ENCODE measurements around the gene PTCD3.

PTCD3 gene

DNA sequence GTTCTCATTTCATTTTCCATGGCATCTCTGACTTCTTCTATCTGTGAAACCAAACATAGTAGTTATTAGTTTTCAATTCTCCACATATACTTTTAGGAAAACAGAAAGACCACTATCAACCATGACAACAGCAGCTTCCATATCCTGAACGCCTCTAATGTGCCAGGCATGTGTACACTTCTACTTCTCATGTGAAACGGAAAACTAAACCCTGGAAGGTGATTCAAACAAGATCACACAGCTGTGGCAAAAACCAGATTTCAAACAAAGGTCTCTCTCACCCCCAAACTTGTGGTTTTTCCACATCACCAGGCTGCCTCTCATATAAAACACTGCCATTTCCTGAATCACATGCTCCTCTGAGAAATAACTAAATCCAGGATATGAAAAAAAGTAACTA lies 41.8 kb downstream of the PTCD3 start:
- no peak for DNase-seq

- no peak for DNase-seq
These were observed 44.5 kb downstream of the PTCD3 start for GRCh38 chr2:86150502-86150901.

DNA sequence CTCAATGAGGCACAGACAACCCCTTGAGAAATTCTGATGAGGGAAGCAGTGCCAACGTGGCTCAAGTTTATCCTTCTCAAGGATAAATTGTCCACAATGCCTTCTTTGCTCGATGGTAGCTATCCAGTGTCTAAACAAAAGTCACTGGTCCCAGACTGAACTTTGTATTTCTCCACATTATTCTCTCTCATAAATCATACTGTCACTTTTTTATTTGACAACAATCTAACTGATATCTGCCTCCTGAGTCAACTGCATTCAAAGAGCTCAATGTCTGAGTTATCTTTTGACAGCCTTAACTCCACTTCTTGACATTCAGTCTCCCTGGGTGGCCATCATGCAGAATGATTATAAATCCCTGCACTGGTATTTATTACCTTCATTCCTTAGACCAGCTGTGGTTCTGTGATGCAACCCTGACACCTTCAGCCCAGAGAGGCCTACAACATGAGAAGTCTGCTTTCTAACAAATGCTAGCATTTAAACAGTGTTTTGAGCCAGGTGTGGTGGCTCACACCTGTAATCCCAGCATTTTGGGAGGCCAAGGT lies 51.0 kb downstream of the PTCD3 start:
- DNase-seq, result no peak

- no peak for DNase-seq
These were observed 52.3 kb downstream of the PTCD3 start for GRCh38 chr2:86158286-86158685.

DNA sequence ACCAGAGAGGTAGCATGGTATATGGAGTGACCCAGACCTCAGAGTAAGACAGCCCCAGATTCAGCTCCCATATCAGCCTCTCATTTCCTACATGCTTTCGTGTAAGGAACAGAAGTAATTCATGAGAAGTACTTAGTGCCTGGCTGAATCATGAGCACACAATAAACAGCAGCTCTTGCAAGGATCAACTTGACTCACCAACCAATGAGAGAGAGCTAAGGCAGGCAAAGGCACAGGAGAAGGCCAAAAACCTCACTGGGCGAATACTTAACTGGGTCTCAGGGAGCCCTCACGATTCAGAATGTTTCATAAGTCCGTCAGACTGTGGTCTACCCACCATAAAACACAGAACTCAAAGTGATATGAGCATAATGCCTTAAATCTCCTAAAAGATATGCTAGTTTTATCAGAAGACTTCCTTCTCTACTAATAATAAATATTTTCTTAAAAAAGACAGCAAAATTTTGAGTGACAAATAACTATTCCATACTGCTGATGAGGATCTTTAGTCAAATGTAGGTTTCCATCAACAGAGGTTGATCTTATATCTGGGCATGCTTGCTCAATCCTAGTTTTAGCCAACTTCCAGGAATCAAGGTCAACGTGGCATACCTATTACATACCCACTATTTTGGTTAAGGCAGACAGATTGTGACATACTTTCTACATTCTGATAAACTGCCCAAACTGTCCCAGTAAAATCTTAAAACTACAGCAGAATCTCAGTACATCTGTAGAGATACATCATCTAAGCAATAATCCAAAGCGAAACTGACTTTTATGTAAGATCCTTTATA lies 54.3 kb downstream of the PTCD3 start:
- DNase-seq, result no peak

DNA sequence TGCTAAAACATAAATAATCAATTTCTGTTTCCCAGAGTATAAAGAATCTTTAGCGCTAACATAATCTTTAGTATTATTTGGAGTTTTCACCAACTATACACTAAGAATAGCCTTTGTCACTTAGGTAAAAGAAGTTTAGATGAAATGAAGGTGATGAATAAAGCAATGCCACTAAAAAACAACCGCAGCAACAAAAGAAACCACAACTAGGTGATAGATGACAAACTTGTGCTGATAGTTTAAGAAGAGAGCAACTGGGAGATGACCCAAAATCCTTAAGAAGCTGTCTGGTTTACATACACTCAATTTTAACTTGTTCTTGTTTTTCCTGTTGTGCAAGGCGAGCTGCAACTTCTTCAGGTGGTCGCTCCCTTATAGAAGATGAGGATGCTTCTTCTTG lies 64.4 kb downstream of the PTCD3 start:
- DNase-seq, result no peak

DNA sequence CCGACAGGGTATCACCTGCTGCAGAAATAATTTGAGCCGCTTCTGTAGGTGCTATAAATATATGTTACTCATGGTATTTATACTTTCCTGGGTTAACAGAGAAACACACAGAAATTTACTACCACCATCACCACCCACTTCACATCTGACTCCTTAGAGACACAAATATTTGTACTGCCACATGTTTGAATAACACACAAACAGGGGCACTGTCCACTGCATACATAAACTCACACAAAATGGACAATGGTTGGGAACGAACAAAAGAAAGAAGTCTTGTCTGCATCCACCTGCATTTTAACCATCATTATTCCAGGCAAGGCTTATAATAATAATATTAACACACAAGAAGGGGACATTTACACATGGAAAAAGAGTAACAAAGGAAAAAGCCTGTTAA lies 65.3 kb downstream of the PTCD3 start:
- no peak for DNase-seq

DNA sequence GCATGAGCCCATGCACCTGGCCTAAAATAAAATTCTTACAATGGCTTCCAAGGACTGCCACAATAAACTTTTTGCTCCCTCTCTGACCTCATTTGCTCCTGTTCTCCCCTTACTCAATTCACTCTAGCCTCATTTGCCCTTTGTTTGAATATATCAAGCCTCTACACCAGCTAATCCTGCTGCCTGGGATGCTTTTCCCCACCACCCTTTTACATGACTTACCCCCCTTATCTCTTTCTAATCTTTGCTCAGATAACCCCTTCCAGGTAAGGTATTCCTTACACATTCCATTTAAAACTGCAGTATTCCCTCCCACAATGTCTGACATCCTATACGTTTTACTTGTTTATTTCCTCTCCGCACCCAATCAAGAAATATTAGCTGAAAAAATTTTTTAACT lies 66.6 kb downstream of the PTCD3 start:
- DNase-seq, result no peak

DNA sequence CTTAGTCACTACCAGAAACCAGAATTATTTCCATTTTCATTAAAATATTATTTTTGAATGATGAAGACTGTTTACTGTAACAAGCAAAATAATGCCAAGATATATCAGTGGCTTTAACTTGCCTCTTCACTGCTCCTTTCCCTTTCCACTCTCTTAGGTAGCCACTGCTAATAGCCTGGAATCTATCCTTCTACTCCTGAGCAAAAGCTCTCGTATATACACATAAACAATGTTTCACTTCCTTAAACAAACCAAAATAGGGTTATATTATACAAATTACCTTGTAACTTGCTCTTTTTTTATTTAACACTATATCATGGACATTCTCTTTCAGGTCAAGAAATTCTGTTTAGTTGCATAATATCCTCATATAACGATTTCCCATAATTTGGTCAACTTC lies 68.4 kb downstream of the PTCD3 start:
- no peak for DNase-seq

DNA sequence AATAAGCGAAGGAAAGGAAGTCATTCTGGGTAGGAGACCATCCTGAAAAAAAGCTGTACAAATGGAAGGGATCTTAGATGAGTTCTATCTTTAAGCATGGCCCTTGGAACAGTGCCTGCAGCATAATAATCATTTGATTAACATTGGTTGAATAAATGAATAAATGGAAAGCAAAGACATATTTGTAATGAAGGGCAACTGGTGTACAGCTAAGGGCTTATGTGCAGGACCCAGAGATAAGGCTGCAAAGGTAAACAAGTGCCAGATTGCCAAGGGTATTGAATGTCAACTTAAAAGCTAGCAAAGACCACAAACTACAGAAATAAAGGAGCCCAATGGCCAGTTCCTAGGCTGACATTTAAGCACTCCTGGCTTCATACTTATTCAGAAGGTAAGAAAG lies 69.8 kb downstream of the PTCD3 start:
- no peak for DNase-seq

DNA sequence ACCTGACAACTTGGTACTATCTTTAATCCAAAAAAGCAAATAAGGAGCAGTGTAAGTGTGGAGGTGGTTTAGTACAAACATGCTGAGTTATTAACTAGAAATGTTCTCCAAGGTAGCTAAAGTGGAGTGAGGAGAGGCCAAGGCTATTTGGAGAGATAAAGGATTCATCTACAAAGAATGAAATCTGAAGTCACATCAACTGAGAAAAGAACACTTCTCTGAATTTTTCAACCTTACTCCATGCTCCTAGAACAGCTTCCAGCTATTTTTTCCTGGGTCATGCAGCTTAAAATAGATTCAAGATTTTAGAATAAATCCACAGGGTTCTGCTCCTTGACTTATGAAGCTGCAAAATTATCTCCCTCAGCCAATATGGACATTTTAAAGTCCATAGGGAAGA lies 70.6 kb downstream of the PTCD3 start:
- no peak for DNase-seq

DNA sequence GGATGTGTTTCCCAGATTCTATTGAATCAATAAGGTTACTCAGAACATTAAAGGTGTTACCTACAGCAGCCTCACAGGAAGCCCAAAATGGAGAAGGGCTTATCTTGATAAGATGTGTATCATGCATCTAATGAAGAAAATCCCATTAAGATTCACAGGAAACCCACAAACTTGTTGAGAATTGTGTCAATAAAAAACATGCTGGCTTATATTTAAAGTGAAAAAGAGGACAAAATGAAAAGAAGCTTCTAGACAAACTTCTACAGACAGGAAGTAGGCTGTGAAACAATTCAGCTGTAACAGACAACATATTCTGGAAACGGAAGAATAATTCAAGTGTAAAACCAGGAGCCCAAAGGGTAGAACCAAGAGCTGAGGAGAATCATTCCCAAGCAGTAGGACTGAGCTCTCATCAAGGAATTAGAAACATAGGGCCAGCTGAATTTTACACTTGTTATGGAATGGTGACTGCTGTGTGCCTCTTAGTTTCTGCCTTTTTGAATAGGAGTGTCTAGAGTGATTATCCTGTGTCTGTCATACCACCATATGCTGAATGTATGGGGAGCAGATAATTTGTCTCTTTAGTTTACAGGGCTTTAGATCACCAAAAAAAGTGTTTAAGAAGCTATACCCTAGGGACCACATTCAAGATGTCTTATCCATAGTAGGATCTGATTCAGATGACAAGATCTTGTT lies 79.6 kb downstream of the PTCD3 start:
- DNase-seq, result no peak

GRCh38 chr2:86186431-86186830 lies 80.4 kb downstream of the PTCD3 start:
- DNase-seq, result no peak

DNA sequence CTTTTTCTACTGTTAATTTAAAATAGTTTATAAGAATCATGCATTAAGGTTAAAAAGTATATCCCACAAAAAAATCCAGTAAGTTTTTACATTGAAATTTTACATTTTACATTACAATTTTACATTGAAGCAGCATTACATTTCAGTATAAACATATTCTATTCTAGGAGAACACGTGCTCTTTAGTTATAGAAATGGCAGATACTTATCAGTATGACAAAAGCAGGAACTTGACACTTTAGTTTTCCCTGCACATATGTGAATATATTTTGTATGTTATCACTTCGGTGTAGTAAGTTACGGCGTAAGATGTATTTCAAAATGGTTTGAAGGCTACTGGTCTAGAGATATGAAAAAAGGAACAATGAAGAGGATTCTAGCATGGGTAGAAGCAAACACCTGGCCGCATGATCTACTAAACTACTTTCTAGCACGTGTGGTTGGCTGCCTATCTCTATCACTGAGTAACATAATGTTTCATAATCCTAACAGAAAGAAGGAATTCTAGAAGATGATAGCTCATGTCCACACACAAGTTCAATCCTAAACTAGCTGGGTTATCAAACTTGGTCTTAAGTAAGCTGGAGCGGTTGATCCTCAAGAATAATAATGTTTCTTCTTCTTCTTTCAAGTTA lies 83.9 kb downstream of the PTCD3 start:
- DNase-seq, result no peak
